CMK (cell line): ENCODE data around the gene NAGPA.
"Not testable (repeated sequence)": the region's sequence is repeated elsewhere in the genome, so short reads cannot be mapped to it uniquely, and the experiment has no call there.

Experiments
- DNase-seq: peaks from one replicate; pipeline ENCODE4 v3.0.0-alpha.2; 2010; ENCODE audit warnings: low read depth

NAGPA gene, protein sequence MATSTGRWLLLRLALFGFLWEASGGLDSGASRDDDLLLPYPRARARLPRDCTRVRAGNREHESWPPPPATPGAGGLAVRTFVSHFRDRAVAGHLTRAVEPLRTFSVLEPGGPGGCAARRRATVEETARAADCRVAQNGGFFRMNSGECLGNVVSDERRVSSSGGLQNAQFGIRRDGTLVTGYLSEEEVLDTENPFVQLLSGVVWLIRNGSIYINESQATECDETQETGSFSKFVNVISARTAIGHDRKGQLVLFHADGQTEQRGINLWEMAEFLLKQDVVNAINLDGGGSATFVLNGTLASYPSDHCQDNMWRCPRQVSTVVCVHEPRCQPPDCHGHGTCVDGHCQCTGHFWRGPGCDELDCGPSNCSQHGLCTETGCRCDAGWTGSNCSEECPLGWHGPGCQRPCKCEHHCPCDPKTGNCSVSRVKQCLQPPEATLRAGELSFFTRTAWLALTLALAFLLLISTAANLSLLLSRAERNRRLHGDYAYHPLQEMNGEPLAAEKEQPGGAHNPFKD

GRCh38 chr16:5033256-5034166, at the start of gene NAGPA:
TSS of gene NAGPA (minus strand) at chr16:5033935. CDS start at chr16:5033914, 21 bp downstream.
- peak; percentile 38 for DNase-seq

DNA sequence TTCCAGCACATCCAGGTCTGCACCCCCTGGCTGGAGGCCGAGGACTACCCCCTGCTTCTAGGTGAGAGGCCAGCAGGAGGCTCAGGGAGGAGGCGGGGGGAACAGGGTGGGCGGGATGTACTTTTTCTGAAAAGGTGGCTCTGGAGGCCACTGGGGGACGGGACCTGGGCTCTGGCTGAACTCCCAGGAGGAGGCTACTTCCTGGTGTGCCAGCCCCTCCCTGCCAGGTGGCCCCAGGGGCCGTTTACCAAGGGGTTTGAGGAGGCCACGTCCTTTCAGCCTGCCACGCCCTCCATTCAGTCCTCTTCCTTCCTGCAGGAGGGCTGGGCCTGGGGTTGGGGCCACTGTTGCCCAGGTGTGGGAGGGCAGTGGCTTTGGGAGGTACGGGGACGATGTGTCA, 47.3 kb upstream of the NAGPA start:
- DNase-seq, result not testable (repeated sequence)

GRCh38 chr16:5080461-5080860, 46.7 kb upstream of the NAGPA start:
- not testable (repeated sequence) for DNase-seq

- DNase-seq, result no peak
These were observed 44.9 kb upstream of the NAGPA start for GRCh38 chr16:5078626-5079025.

DNA sequence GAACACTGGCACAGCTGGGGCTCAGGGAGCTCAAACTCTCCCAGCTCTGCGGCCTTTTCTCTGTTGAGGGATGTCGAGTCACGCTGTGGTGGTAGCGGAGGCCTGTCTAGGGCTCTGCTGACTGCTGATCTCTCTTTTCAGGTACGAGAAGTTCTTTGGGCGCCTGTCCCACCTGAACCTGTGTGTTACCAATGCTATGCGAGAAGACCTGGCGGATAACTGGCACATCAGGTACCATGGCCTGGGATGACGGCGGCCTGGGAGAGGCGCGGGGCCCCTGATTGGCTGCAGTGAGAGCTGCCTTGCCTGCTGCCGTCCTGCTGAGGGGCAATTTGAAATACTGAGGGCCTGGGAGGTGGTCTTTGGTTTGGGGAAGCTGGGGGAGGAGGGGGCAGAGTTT, 43.6 kb upstream of the NAGPA start:
- DNase-seq, result no peak

- DNase-seq, result no peak
These were observed 41.9 kb upstream of the NAGPA start for GRCh38 chr16:5075637-5076036.

DNA sequence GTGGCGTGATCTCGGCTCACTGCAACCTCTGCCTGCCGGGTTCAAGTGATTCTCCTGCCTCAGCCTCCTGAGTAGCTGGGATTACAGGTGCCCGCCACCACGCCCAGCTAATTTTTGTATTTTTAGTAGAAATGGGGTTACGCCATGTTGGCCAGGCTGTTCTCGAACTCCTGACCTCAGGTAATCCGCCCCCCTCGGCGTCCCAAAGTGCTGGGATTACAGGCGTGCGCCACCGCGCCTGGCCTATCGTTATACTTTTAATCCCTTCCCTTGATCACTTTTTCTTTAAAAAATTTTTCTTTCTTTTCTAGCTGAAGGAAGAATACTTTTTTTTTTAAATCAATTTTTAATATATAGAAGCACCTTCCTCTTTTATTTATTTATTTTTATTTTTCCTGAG, 40.0 kb upstream of the NAGPA start:
- not testable (repeated sequence) for DNase-seq

GRCh38 chr16:5073279-5073629, 39.5 kb upstream of the NAGPA start:
- no peak for DNase-seq

DNA sequence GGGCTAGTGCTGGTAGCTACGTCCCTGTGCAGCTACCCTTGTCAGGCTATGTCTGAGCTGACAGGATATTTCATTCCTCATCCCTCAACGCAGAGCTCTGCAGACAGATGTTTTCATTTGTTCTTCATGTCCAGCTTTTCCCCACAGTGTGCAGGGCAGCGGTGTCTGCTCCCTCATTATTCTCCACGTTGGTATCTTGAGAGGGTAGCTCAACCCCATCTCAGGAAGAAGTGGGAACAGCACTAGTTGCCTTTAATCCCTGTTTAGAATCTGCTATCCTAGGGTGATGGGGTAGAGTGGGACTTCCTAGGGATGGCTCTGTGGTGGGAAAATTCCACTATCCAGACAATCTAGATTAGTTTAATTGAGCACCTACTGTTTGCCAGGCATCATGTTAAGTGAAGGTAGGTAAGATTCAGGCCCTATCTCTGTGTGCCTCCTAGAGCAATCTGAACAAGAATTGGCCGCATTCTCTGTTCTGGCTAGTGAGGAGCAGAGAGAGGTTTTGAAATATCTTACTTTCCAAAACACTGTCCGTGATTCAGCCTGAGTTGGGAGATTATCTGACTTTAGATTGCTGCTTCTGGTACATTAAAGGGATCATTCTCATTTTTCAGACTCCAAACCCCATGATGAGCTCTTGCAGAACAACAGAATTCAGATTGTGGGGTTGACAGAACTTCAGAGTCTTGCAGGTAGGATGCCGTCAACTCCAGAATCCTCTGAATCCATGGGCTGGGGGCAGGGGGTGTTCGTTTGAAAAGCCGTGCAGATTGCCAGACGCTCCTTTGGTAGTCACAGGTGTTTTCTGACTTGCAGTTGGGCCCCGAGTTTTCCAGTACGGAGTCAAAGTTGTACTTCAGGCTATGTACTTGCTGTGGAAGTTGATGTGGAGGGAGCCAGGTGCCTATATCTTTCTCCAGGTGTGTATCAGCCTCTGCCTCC, 38.9 kb upstream of the NAGPA start:
- no peak for DNase-seq

DNA sequence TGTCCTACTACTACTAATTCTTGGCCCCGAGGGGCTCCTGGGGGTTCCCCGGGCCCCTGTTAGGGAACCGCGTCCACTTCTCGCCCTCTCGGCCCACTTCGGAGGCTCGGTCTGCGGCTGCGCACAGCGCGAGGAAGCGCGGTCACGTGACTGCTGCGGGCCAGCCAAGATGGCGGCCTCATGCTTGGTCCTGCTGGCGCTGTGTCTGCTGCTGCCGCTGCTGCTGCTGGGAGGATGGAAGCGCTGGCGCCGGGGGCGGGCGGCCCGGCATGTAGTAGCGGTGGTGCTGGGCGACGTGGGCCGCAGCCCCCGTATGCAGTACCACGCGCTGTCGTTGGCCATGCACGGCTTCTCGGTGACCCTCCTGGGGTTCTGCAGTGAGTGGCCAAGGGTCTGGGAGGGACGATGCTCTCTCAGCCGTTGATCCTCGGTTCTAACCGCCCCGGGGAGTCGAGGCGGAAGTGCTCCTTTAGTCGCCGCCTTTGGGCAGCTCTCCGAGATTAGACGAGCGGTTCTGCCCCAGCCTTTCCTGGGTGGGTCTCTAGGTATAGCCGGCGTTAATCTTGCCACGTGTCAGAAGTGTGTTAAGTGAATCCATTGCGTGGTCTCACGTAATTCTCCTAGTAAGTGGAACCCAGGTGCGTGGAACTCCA, 38.1 kb upstream of the NAGPA start, which contains the start of gene ALG1:
ALG1 (plus strand) TSS at position 163 of the 653 bp plus-strand sequence; CDS start at position 170, 7 bp downstream.
- peak; percentile 80 for DNase-seq

- DNase-seq, result no peak
These were observed 37.6 kb upstream of the NAGPA start for GRCh38 chr16:5071341-5071680.

DNA sequence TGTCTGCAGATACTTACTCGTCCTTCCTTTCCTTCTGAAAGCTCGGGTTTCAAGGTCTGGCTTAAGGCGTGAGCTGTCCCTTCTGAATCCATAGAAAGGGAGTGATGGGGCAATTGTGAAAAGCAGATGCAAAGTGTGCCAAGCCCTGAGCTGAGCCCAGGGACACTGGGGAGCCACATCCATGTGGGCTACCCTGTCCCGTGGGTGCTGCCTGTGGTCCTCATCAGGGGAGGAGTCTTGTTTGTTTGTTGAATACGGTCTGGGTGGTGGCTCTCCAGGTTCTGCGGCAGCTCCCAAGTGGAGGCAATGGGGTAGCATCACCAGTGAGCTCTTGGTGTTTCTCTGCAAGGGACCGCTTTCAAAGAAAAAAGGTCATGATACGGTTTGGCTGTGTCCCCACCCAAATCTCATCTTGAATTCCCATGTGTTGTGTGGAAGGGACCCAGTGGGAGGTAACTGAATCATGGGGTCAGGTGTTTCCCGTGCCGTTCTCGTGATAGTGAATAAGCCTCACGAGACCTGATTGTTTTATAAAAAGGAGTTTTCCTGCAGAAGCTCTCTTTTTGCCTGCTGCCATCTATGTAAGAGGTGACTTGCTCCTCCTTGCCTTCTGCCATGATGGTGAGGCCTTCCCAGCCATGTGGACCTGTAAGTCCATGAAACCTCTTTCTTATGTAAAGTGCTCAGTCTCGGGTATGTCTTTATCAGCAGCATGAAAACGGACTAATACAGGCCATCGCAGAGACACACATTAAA, 36.9 kb upstream of the NAGPA start:
- no peak for DNase-seq

GRCh38 chr16:5069854-5070253, 36.1 kb upstream of the NAGPA start:
- no peak for DNase-seq

DNA sequence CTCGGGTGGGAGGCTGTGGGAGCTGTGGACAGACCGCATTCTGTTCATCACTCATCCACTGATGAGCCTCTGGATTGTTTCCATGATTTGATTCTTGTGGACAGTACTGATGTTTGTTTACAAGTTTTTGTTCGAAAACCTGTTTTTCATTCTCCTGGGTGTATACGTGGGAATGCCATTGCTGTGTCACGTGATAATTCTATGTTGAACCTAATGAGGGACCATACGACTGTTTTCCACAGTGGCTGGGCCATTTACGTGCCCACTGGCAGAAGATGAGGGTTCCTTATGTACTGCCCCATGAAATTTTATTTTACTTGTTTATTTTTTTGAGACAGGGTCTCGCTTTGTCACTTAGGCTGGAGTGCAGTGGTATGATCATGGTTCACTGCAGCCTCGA, 35.3 kb upstream of the NAGPA start:
- DNase-seq, result no peak

- no peak for DNase-seq
These were observed 32.8 kb upstream of the NAGPA start for GRCh38 chr16:5066511-5066910.

GRCh38 chr16:5065813-5066212, 32.1 kb upstream of the NAGPA start, which contains the start of gene C16orf89:
TSS of gene C16orf89 (minus strand) at chr16:5065956. CDS start at chr16:5065908, 48 bp downstream.
- DNase-seq, result no peak

DNA sequence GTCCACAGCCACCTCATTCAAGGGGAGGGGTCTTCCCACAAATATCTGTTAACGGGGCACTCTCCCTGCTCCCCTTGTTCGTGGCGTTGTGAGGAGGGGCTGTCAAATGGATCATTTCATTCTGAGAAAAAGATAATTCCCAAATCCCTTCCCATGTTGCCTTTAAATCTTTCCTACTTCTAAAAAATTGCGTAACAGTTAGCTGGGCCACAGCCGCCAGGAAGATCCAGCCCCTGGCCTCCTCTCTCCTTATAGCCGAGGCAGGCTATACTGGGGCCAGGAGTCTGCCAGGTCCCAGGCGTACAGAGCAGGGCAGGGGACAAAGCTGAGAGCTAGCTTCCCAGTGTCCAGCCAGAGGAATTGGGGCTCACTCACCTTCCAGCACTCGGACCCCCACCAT, 31.6 kb upstream of the NAGPA start:
- no peak for DNase-seq

DNA sequence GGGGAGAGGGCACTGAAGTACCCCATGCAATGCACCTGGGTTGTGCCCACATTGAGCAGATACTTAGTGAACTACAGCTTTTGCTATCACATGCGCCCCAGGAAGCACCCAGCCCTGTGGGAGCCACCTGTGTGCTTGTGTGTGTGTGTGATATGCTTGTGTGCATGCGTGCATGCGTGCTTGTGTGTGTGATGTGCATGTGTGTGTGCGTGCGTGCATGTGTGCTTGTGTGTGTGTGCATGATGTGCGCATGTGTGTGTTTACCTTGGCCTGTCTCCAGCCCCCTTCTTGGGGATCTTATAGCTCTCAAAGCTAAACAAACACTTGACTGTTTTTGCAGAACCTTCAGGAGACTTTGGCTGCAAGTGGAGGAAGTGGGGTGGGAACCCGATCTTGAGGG, 31.2 kb upstream of the NAGPA start:
- no peak for DNase-seq

- DNase-seq, result no peak
These were observed 29.3 kb upstream of the NAGPA start for GRCh38 chr16:5062790-5063765.
